ENCODE data around the gene PLEKHJ1. TPM values are rescaled to one million over a fixed set of nuclear protein-coding genes. Genes with fewer than 3 reads are reported as not detected.

PLEKHJ1 gene
- total RNA-seq, 2 donors from 2014 or later = 44.1 to 53.0 TPM

- no peak for DNase-seq (ENCODE audit: low spot score)
- Histone ChIP-seq H3K4me1 (peaks cover 5 to 69% of the 10 kb centered on the region in 2 donors), H3K36me3 (peaks cover 14% of the 10 kb centered on the region), H3K4me3 (peak overlapping the region; percentile 84 to 96), H3K27ac (peak overlapping the region; percentile 96 to 97), H3K27me3 (no peaks in the 10 kb centered on the region), H3K9me3 (no peaks in the 10 kb centered on the region)
- TF ChIP-seq, protein P1, sequence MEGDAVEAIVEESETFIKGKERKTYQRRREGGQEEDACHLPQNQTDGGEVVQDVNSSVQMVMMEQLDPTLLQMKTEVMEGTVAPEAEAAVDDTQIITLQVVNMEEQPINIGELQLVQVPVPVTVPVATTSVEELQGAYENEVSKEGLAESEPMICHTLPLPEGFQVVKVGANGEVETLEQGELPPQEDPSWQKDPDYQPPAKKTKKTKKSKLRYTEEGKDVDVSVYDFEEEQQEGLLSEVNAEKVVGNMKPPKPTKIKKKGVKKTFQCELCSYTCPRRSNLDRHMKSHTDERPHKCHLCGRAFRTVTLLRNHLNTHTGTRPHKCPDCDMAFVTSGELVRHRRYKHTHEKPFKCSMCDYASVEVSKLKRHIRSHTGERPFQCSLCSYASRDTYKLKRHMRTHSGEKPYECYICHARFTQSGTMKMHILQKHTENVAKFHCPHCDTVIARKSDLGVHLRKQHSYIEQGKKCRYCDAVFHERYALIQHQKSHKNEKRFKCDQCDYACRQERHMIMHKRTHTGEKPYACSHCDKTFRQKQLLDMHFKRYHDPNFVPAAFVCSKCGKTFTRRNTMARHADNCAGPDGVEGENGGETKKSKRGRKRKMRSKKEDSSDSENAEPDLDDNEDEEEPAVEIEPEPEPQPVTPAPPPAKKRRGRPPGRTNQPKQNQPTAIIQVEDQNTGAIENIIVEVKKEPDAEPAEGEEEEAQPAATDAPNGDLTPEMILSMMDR (IDR thresholded peaks at IDR 0.05) = no peak
Measured at GRCh38 chr19:2236064-2236313, 140 bp downstream of the PLEKHJ1 start.

- TF ChIP-seq, protein P1 (IDR thresholded peaks at IDR 0.05) = no peak
- Histone ChIP-seq H3K4me3 (peak overlapping the region; percentile 84 to 96), H3K9me3 (no peaks in the 10 kb centered on the region), H3K27ac (peak overlapping the region; percentile 96 to 97), H3K36me3 (peaks cover 17% of the 10 kb centered on the region), H3K27me3 (no peaks in the 10 kb centered on the region), H3K4me1 (peaks cover 4 to 68% of the 10 kb centered on the region in 2 donors)
- DNase-seq (ENCODE audit: low spot score) = no peak
Measured at GRCh38 chr19:2235381-2236063, 607 bp downstream of the PLEKHJ1 start.

DNA sequence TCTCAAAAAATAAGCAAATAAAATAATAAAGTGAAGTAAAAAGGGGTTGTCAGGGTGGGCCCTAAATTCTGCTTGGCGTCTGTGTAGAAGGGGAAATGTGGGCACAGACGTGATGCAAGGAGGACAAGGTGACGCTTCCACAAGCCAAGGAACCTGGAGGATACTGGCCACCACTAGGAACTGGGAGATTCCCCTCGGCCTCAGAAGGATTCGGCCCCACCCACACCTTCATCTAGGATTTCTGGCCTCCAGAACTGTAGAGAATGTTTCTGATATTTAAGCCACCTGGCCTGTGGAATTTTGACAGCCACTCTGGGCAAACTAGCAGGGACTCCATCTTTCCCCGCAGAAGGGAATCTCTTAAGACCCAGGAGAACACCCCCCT is 1.1 kb downstream of the PLEKHJ1 start:
- Histone ChIP-seq H3K36me3 (peaks cover 22% of the 10 kb centered on the region), H3K27me3 (no peaks in the 10 kb centered on the region), H3K4me1 (peaks cover 0 to 63% of the 10 kb centered on the region in 2 donors), H3K4me3 (peak overlapping the region; percentile 84 to 96), H3K9me3 (no peaks in the 10 kb centered on the region), H3K27ac (peak overlapping the region; percentile 96 to 97)
- TF ChIP-seq, protein P1 (IDR thresholded peaks at IDR 0.05) = no peak
- no peak for DNase-seq (ENCODE audit: low spot score)

DNA sequence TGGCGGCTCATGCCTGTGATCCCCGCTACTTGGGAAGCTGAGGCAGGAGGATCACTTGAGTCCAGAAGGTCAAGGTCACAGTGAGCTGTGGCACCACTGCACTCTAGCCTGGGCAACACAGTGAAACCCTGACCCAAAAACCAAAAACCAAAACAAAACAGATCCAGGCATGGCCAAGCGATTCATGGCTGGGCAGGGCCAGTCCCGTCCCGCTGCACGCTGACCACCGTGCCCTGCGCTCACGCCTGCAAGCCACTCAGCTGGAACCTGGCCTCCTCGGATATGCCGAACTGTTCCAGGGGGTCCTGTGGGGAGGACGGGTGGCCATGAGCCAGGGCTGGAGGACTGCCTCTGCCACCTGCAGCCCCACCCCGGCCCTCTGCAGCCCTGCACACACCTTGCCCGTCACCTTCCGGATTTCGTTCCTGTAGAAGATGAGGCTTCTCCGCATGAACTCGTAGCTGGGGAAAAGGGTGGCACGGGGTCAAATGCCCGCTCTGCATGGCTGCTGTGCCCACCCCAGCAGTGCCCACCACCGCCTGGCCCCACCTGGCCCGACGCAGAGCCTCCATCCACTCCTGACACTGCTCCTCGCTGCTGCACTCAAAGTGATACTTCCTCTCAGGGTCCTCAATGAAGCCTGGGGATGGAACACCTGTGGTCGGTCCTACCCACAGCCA is 2.4 kb downstream of the PLEKHJ1 start:
- no peaks in the 10 kb centered on the region for H3K9me3 ChIP-seq

DNA sequence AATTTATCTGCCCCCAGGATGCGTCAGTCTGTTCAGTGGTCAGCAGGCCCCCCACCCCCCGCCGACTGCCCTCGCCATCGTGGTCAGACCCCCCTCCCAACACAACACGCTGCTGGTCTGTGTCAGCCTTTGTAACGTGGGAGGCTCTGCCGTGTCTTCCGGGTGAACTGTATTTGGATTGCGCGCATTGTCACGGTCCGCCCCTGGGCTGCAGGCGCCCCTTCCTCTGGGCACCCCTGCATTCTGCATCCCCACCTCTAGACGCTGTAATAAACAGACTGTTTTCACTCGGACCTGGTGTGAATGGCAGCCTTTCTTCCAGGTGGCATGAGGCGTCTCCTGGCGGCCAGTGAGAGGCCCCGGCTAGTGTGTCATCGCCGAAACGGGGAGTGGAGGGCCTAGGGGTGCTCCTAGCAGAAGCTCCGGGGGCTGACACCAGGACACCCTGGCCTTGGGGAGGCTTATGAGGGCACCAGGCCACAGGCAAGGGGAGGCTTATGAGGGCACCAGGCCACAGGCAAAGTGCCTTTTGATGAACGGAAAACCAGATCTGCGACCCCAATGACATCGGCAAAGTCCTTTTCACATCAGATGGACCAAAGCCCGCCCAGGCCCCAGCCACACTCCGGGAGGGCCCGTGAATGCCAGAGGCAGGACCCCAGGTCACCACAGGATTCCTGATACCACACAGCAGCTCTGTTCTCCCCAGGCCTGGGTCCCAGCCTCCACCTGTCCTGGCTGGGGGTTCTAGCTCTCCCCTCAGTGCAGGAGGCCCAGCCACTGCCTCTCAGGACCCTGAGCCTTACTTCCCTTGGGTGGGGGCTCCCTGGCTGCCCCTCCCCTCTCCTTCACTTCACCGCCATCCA is 3.6 kb downstream of the PLEKHJ1 start:
- no peak for DNase-seq (ENCODE audit: low spot score)
- Histone ChIP-seq H3K4me1 (peaks cover 0 to 38% of the 10 kb centered on the region in 2 donors), H3K27ac (peak overlapping the region in 1 of 2 donors; percentile 7), H3K4me3 (no peak overlapping the region), H3K27me3 (no peaks in the 10 kb centered on the region), H3K36me3 (peaks cover 42% of the 10 kb centered on the region), H3K9me3 (no peaks in the 10 kb centered on the region)
- TF ChIP-seq, protein P1 (IDR thresholded peaks at IDR 0.05) = no peak

More for the DNA sequence above, 2.4 kb downstream of the PLEKHJ1 start:
- DNase-seq (ENCODE audit: low spot score) = no peak
- H3K4me3 ChIP-seq = no peak overlapping the region
- H3K36me3 ChIP-seq = peaks cover 32% of the 10 kb centered on the region
- H3K27ac ChIP-seq = no peak overlapping the region
- H3K27me3 ChIP-seq = no peaks in the 10 kb centered on the region
- TF ChIP-seq, protein P1 (IDR thresholded peaks at IDR 0.05) = no peak
- H3K4me1 ChIP-seq = peaks cover 0 to 50% of the 10 kb centered on the region in 2 donors

Measured in right atrium auricular region (tissue), 2 donors.